Lower leg skin (tissue), 3 donors: Measurements from ENCODE around the gene CCDC150.

Source experiments
- POLR2A ChIP-seq, 2 donors: fragments of 450-650 bp; IDR thresholded peaks; one replicate each; pipeline ENCODE4 v1.6.1; 2016 to 2017; ENCODE audit warnings: antibody characterized with exemption in 2 of 2, mild to moderate bottlenecking in 1 of 2, moderate library complexity in 1 of 2
- TF ChIP-seq, protein P1 (sequence below), 3 donors: fragments of 450-650 bp; IDR thresholded peaks; one replicate each; pipeline ENCODE4 v1.5.1; 2016; ENCODE audit warnings: antibody characterized with exemption in 3 of 3, mild to moderate bottlenecking in 3 of 3, moderate library complexity in 2 of 3

DNA sequence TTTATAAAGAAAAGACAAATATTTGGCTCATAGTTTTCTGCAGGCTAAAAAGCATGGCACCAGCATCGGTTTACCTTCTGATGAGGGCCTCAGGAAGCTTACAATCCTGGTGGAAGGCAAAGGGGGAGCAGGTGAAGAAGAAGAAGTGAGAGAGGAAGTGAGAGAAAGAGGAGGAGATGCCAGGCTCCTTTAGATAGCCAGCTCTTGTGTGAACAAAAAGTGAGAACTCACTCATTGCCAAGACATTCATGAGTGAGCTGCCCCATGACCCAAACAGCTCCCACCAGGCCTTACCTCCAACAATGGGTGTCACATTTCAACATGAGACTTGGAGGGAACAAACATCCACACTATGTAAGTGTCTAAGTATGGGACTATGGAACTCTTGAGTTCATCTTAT, 14.3 kb downstream of the CCDC150 start:
- TF ChIP-seq POLR2A (IDR thresholded peaks at IDR 0.05), result no peak
- TF ChIP-seq, protein P1, sequence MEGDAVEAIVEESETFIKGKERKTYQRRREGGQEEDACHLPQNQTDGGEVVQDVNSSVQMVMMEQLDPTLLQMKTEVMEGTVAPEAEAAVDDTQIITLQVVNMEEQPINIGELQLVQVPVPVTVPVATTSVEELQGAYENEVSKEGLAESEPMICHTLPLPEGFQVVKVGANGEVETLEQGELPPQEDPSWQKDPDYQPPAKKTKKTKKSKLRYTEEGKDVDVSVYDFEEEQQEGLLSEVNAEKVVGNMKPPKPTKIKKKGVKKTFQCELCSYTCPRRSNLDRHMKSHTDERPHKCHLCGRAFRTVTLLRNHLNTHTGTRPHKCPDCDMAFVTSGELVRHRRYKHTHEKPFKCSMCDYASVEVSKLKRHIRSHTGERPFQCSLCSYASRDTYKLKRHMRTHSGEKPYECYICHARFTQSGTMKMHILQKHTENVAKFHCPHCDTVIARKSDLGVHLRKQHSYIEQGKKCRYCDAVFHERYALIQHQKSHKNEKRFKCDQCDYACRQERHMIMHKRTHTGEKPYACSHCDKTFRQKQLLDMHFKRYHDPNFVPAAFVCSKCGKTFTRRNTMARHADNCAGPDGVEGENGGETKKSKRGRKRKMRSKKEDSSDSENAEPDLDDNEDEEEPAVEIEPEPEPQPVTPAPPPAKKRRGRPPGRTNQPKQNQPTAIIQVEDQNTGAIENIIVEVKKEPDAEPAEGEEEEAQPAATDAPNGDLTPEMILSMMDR (IDR thresholded peaks at IDR 0.05), result no peak
